ENCODE data around the gene KCNH3. TPM values are rescaled to one million over a fixed set of nuclear protein-coding genes. Genes with fewer than 3 reads are reported as not detected.
A peak's percentile ranks its signal among the peaks of the same experiment; 100 is the strongest.

The KCNH3 gene
- total and polyA plus RNA-seq, 4 donors, result 2.1 to 11.0 (median 6.9) TPM

- Histone ChIP-seq H3K9me3 (ENCODE audit: control insufficient read depth, insufficient read depth, low read length) (no peaks in the 10 kb centered on the region), H3K4me3 (ENCODE audit: low read depth, low read length) (no peak overlapping the region), H3K27me3 (ENCODE audit: control insufficient read depth, insufficient read depth, low read length) (no peaks in the 10 kb centered on the region), H3K27ac (ENCODE audit: low read depth, low read length) (no peak overlapping the region), H3K36me3 (ENCODE audit: control insufficient read depth, insufficient read depth, low read length) (peaks cover 31% of the 10 kb centered on the region), H3K4me1 (ENCODE audit: control insufficient read depth, insufficient read depth, low read length) (peaks cover 9% of the 10 kb centered on the region)
- WGBS (ENCODE audit: insufficient coverage), result 75% methylated on average over 5 of the region's 13 CpGs
- peak in 2 of 6 donors; percentile 24 to 40 for DNase-seq (ENCODE audit: low read depth in 4 of 6, low spot score in 6 of 6)
These were observed 44.7 kb downstream of the KCNH3 start for GRCh38 chr12:49583366-49584094.

DNA sequence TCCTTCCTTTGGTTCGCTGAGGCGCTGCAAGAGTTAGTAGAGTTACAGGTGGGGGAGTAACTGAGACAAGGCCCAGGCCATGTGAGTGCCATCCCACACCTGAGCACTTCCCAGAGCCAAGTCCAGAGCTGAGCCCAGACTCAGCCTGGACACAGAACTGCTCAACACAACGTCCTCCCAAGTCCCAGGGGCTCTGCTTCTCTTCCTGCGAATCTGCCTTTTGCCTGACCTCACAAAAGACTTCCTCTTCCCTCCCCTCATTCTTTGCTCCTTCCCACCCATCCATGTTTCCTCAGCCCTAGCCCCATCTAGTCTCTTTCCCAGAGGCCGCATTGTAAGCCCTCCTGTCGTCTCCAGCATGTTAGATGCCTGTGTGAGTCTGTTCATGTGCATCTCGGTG, 45.8 kb downstream of the KCNH3 start:
- WGBS (ENCODE audit: insufficient coverage), result 81% methylated on average over 5 of the region's 7 CpGs
- H3K4me1 ChIP-seq (ENCODE audit: control insufficient read depth, insufficient read depth, low read length), result peaks cover 9% of the 10 kb centered on the region
- no peak overlapping the region for H3K27ac ChIP-seq (ENCODE audit: low read depth, low read length)

DNA sequence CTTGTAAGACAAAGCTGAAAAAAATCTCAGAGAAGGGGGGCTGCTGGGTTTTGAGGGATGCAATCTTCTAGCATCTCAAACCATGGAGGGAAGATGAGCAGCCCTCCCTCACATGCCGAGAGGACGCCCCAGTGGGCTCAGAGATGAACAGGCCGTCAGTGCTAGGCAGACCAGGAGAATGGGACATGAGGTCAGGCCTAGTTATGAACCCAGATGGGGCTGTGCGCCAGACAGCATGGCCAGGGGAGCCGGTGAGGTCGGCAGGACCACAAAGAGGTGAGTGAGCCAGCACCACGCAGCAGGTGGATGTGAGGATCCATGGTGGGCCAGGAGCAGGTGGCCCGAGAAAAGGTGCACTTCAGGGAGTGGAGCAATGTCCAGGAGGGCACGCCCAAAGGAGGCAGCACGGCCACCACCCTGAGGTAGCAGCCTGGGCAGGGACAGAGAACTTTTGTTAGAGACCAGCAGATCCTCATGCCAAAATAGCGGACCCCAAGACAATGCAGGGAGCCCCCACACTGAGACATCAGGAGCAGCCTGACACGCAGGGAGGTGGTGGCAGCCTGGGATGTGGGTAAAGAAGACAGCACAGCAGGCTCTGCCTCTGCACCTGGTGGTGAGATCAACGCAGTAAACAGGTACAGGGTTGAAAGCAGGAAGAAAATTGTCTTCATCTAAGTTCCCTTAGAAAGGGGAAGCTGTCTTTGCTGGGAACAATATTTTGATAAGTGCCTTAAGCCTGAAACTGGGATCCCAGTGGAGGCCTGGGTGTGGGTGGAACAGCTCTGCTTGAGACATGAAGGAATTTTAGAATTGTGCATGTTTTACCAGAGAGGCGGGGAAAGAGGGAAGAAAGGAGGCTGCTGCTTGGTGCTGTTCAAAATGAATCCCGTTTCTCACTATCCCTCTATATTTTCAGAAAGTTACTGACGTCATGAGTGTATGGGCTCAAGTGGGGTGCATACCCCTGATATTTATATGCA, 46.9 kb downstream of the KCNH3 start:
- 89% methylated on average over 14 of the region's 16 CpGs for WGBS (ENCODE audit: insufficient coverage)
- Histone ChIP-seq H3K27me3 (ENCODE audit: control insufficient read depth, insufficient read depth, low read length) (no peaks in the 10 kb centered on the region), H3K36me3 (ENCODE audit: control insufficient read depth, insufficient read depth, low read length) (peaks cover 33% of the 10 kb centered on the region), H3K27ac (ENCODE audit: low read depth, low read length) (no peak overlapping the region), H3K4me3 (ENCODE audit: low read depth, low read length) (no peak overlapping the region), H3K9me3 (ENCODE audit: control insufficient read depth, insufficient read depth, low read length) (no peaks in the 10 kb centered on the region), H3K4me1 (ENCODE audit: control insufficient read depth, insufficient read depth, low read length) (peaks cover 1% of the 10 kb centered on the region)
- DNase-seq (ENCODE audit: low read depth in 4 of 6, low spot score in 6 of 6), result no peak

More for the DNA sequence above, 45.8 kb downstream of the KCNH3 start:
- Histone ChIP-seq H3K4me3 (ENCODE audit: low read depth, low read length) (no peak overlapping the region), H3K9me3 (ENCODE audit: control insufficient read depth, insufficient read depth, low read length) (no peaks in the 10 kb centered on the region), H3K36me3 (ENCODE audit: control insufficient read depth, insufficient read depth, low read length) (peaks cover 33% of the 10 kb centered on the region), H3K27me3 (ENCODE audit: control insufficient read depth, insufficient read depth, low read length) (no peaks in the 10 kb centered on the region)
- DNase-seq (ENCODE audit: low read depth in 4 of 6, low spot score in 6 of 6), result no peak

GRCh38 chr12:49587174-49587908, 48.5 kb downstream of the KCNH3 start:
- Histone ChIP-seq H3K4me3 (ENCODE audit: low read depth, low read length) (no peak overlapping the region), H3K9me3 (ENCODE audit: control insufficient read depth, insufficient read depth, low read length) (peaks cover 1% of the 10 kb centered on the region), H3K4me1 (ENCODE audit: control insufficient read depth, insufficient read depth, low read length) (no peaks in the 10 kb centered on the region), H3K27ac (ENCODE audit: low read depth, low read length) (no peak overlapping the region), H3K27me3 (ENCODE audit: control insufficient read depth, insufficient read depth, low read length) (no peaks in the 10 kb centered on the region), H3K36me3 (ENCODE audit: control insufficient read depth, insufficient read depth, low read length) (peaks cover 33% of the 10 kb centered on the region)
- 97% methylated on average over 8 of the region's 11 CpGs for WGBS (ENCODE audit: insufficient coverage)
- no peak for DNase-seq (ENCODE audit: low read depth in 4 of 6, low spot score in 6 of 6)

GRCh38 chr12:49588281-49588680, 49.5 kb downstream of the KCNH3 start:
- Histone ChIP-seq H3K27me3 (ENCODE audit: control insufficient read depth, insufficient read depth, low read length) (no peaks in the 10 kb centered on the region), H3K36me3 (ENCODE audit: control insufficient read depth, insufficient read depth, low read length) (peaks cover 33% of the 10 kb centered on the region), H3K27ac (ENCODE audit: low read depth, low read length) (no peak overlapping the region), H3K4me1 (ENCODE audit: control insufficient read depth, insufficient read depth, low read length) (no peaks in the 10 kb centered on the region), H3K4me3 (ENCODE audit: low read depth, low read length) (no peak overlapping the region), H3K9me3 (ENCODE audit: control insufficient read depth, insufficient read depth, low read length) (peaks cover 1% of the 10 kb centered on the region)
- 91% methylated on average over 7 of the region's 7 CpGs for WGBS (ENCODE audit: insufficient coverage)
- DNase-seq (ENCODE audit: low read depth in 4 of 6, low spot score in 6 of 6), result no peak

GRCh38 chr12:49588721-49589516, 50.1 kb downstream of the KCNH3 start:
- WGBS (ENCODE audit: insufficient coverage), result 94% methylated on average over 3 of the region's 4 CpGs

GRCh38 chr12:49598527-49598926, 59.7 kb downstream of the KCNH3 start:
- Histone ChIP-seq H3K4me3 (ENCODE audit: low read depth, low read length) (no peak overlapping the region), H3K27me3 (ENCODE audit: control insufficient read depth, insufficient read depth, low read length) (no peaks in the 10 kb centered on the region), H3K4me1 (ENCODE audit: control insufficient read depth, insufficient read depth, low read length) (no peaks in the 10 kb centered on the region), H3K27ac (ENCODE audit: low read depth, low read length) (no peak overlapping the region), H3K9me3 (ENCODE audit: control insufficient read depth, insufficient read depth, low read length) (no peaks in the 10 kb centered on the region), H3K36me3 (ENCODE audit: control insufficient read depth, insufficient read depth, low read length) (peaks cover 22% of the 10 kb centered on the region)
- DNase-seq (ENCODE audit: low read depth in 4 of 6, low spot score in 6 of 6), result no peak
- 68% methylated on average over 8 of the region's 10 CpGs for WGBS (ENCODE audit: insufficient coverage)

More at GRCh38 chr12:49588721-49589516, 50.1 kb downstream of the KCNH3 start:
- Histone ChIP-seq H3K9me3 (ENCODE audit: control insufficient read depth, insufficient read depth, low read length) (peaks cover 1% of the 10 kb centered on the region), H3K27me3 (ENCODE audit: control insufficient read depth, insufficient read depth, low read length) (no peaks in the 10 kb centered on the region), H3K4me3 (ENCODE audit: low read depth, low read length) (no peak overlapping the region), H3K27ac (ENCODE audit: low read depth, low read length) (no peak overlapping the region), H3K4me1 (ENCODE audit: control insufficient read depth, insufficient read depth, low read length) (no peaks in the 10 kb centered on the region), H3K36me3 (ENCODE audit: control insufficient read depth, insufficient read depth, low read length) (peaks cover 28% of the 10 kb centered on the region)
- no peak for DNase-seq (ENCODE audit: low read depth in 4 of 6, low spot score in 6 of 6)

DNA sequence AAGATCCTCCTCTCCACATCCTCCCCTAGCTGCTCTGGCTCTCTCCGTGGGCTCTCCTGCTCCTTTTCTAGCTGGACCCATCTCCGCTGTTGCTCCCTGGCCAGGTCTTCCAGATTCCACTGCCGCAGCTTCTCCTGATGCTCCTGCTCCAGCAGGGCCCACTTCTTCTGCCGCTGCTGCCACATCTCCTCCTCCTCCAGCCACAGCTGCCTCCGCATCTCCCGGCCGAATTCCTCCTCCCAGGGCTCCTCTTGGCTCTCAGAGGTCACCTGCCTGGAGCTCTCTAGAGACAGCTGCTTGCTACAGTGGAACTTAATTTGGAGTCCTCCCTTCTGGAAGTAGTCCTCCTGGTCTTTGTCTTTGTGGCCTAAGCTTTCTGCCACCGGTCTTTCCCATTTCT, 61.1 kb downstream of the KCNH3 start:
- H3K36me3 ChIP-seq (ENCODE audit: control insufficient read depth, insufficient read depth, low read length), result peaks cover 25% of the 10 kb centered on the region
- H3K4me1 ChIP-seq (ENCODE audit: control insufficient read depth, insufficient read depth, low read length), result no peaks in the 10 kb centered on the region
- H3K4me3 ChIP-seq (ENCODE audit: low read depth, low read length), result no peak overlapping the region
- H3K9me3 ChIP-seq (ENCODE audit: control insufficient read depth, insufficient read depth, low read length), result no peaks in the 10 kb centered on the region
- WGBS (ENCODE audit: insufficient coverage), result 100% methylated on average over 5 of the region's 8 CpGs
- no peak for DNase-seq (ENCODE audit: low read depth in 4 of 6, low spot score in 6 of 6)
- H3K27me3 ChIP-seq (ENCODE audit: control insufficient read depth, insufficient read depth, low read length), result no peaks in the 10 kb centered on the region
- H3K27ac ChIP-seq (ENCODE audit: low read depth, low read length), result no peak overlapping the region

GRCh38 chr12:49603721-49604120, 64.9 kb downstream of the KCNH3 start:
- Histone ChIP-seq H3K9me3 (ENCODE audit: control insufficient read depth, insufficient read depth, low read length) (no peaks in the 10 kb centered on the region), H3K27me3 (ENCODE audit: control insufficient read depth, insufficient read depth, low read length) (no peaks in the 10 kb centered on the region), H3K4me3 (ENCODE audit: low read depth, low read length) (no peak overlapping the region), H3K36me3 (ENCODE audit: control insufficient read depth, insufficient read depth, low read length) (peaks cover 20% of the 10 kb centered on the region), H3K27ac (ENCODE audit: low read depth, low read length) (no peak overlapping the region), H3K4me1 (ENCODE audit: control insufficient read depth, insufficient read depth, low read length) (no peaks in the 10 kb centered on the region)
- DNase-seq (ENCODE audit: low read depth in 4 of 6, low spot score in 6 of 6), result peak in 1 of 6 donors; percentile 81
- 83% methylated on average over 1 of the region's 1 CpG for WGBS (ENCODE audit: insufficient coverage)

Measured in spinal cord (tissue), 10 donors.